CD4-positive, alpha-beta T cell treated with Interleukin-2 at 100 ng/mL for 4 hours (primary cell): ENCODE results near the gene NREP.
"Not testable (repeated sequence)": the region's sequence is repeated elsewhere in the genome, so short reads cannot be mapped to it uniquely, and the experiment has no call there.

Experiments used
- DNase-seq: peaks from one replicate; pipeline ENCODE4 v3.0.0-alpha.2; 2020; ENCODE audit warnings: low spot score

NREP gene

DNA sequence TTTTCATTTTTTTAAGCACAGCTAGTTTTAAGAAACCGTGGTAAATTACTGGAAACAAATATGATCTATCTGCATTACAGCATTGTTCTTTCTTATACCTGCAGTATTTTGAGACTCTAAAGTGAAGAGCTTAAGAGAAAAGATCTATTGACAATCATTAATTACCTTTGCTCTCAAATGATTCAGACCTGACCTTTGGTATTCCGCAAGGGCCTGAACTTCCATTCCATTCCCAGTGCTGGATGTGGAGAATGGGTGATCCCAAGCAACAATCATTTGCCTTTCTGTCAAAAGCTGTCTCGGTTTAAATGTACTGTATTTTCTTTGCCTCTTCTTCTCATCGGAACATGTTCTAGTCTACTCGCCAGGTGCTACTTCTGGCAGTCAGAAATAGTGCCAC lies 18.9 kb downstream of the NREP start:
- DNase-seq: no peak

DNA sequence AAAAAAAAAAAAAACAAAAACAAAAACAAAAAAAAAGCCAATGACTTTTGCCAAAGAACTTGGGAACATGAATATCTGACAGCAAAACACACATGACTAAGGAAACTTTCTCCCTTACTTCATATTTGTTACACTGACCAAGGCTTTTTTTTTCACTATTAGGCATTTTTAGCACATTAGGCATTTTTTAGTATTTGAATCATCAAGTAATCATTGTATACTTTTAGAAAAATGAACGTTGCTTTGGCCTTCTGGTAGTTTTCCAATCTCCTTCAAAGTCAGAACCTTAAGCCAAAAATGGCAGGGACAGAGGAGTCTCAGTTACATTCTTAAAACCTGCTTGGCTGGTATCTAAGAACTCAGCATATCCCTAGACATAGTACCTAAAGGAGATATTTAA lies 19.3 kb downstream of the NREP start:
- DNase-seq: no peak

GRCh38 chr5:111735583-111736270 lies 21.3 kb downstream of the NREP start:
- no peak for DNase-seq

DNA sequence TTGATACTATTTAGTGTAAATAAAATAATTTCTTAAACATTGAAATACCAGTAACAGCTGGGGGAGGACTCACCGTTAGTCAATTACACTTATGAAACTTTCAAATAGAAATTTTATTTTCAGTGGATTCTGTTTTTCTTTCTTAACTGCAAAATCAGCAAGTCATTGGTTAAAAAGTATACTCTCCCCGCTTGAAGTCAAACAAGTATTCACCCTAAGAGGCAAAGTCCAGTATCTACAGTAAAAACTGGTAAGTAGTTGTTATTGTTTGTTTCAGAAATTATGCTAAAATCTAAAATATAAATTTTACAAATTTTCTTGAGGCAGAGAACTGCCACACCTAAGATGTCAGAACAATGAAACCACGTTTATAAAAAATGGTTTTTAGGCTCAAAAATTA lies 22.4 kb downstream of the NREP start:
- no peak for DNase-seq

GRCh38 chr5:111734013-111734412 lies 23.0 kb downstream of the NREP start:
- DNase-seq: no peak

DNA sequence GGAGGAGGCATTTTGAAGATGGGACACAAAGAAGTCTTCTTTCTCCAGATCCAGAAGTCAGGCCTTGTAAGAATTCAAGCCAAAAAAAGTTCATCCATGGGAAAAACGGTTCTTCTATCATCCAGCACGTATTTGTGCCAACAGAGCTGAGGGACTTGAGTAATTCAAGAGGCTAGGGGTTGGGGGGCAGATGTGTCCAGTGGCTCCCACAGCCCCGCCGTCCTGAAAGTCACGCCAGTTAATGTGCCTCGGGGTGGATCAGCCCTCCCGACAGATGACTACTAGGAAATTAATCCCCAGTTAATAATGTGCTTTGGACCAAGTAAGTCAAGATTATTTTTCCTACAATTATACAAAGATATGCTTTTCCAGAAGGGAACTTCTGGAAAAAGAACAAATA lies 23.4 kb downstream of the NREP start:
- DNase-seq: no peak

- DNase-seq: no peak
These were observed 25.4 kb downstream of the NREP start for GRCh38 chr5:111731638-111732037.

GRCh38 chr5:111730659-111731382 lies 26.2 kb downstream of the NREP start:
- no peak for DNase-seq

DNA sequence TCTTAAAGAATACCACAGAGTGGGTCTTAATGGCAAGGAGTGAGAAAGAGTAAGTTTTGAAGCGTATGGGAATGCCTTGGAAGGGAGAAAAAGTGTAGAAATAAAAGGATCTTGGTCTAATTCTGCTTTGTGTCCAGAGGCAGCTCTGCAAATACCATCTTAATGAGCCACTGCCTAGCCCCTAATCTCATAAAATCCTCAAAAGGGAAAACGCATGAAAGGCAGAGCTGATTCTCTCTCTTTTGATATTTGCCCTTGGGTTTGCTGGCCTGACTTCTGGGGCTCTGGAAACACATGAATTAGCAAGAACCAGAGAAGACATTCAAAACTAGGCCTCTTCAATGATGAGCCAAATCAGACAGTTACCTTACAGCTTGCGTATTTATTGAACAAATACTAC lies 28.1 kb downstream of the NREP start:
- no peak for DNase-seq

- no peak for DNase-seq
These were observed 30.0 kb downstream of the NREP start for GRCh38 chr5:111726986-111727385.

DNA sequence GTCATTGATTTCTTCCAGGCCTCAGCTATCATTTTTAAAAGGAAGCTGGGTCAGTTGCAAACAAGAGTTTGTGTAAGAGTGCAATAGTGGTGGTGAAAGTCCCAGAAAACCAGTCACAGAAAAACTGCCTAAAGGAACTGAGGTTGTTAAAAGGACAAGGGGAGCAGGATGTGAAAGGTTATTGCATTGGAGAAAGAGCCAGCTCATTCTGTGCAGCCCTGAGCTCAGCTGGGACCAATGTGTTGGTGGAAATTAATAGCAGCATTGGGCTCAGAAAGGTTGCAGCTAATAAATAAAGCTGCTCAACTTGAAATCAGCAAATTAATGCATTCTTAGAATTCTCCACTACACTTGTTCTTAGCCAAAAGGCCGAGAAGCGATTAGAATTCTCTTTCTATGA lies 34.9 kb downstream of the NREP start:
- DNase-seq: no peak

- DNase-seq: no peak
These were observed 36.6 kb downstream of the NREP start for GRCh38 chr5:111720333-111720890.

DNA sequence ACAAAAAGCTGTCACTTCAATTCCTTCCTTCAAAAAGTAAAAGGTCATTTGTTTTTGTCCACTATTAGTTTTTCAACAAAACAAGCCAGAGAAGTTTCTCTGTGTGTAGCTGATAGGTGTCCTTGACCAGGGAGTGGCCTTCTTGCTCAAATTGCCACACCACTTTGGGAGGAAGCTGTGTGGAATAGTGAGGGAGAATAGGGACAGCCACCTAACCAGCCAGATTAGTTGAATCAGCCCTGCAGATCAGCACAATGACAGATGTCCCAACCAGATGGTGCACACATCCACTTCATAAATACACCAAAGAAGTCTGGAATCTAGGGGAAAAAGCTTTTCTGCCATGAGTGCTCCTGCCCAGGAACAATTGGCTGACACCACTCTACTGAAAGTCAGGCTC lies 37.2 kb downstream of the NREP start:
- no peak for DNase-seq

- DNase-seq: not testable (repeated sequence)
These were observed 40.2 kb downstream of the NREP start for GRCh38 chr5:111716789-111717188.

GRCh38 chr5:111707630-111708164 lies 49.3 kb downstream of the NREP start:
- DNase-seq: no peak

GRCh38 chr5:111706345-111706744 lies 50.6 kb downstream of the NREP start:
- DNase-seq: no peak

GRCh38 chr5:111704452-111705085 lies 52.4 kb downstream of the NREP start:
- no peak for DNase-seq

GRCh38 chr5:111703662-111704061 lies 53.3 kb downstream of the NREP start:
- DNase-seq: no peak

DNA sequence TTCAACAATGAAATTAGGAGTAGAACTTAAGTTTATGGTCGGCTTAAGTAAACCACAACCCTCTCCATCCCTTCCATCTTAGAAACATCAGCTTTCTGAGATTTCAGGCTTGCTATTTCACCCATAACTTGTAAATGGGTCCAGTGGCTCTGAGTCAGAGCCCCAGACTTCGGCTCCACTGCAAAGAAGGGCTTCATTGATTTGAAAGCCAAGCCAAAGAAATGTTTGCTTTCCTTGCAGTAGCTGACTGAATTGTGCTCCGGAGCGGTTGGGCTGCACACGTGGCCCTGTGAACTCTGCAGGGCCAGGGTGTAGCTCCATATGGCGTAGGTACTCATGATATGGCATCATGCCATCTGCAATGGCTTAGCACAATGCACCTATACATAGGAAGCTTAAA lies 57.0 kb downstream of the NREP start:
- no peak for DNase-seq

- DNase-seq: no peak
These were observed 57.7 kb downstream of the NREP start for GRCh38 chr5:111699324-111699723.

GRCh38 chr5:111697881-111698757 lies 58.9 kb downstream of the NREP start:
- no peak for DNase-seq

DNA sequence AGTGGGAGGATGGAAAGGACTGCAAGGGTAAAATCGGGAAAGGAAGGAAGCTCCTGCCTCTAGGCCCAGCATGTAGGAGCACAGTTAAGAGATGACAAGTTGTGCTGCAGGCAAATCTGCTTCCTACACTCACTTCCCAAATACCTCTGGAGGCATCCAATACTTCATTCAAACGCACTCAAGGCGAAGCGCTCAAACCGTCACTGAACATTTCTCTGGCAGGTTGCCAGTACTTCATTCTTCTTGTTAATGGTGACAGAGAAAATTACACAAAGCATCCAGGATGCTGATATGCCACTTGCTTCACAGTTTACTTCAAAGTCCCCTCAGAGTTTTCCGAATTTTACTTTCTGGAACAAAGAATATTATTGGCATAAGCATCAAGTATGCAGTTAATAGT lies 59.8 kb downstream of the NREP start:
- no peak for DNase-seq
